SH-SY5Y (cell line): ENCODE data around the gene KCTD16.

ENCODE experiments used
- GATA2 ChIP-seq: IDR thresholded peaks from 2 replicates; pipeline ENCODE4 v1.6.1; 2011; ENCODE audit warnings: mild to moderate bottlenecking, low read depth, low read length
- GATA3 ChIP-seq: IDR thresholded peaks from 2 replicates; pipeline ENCODE4 v1.6.1; 2011; ENCODE audit warnings: low read depth, mild to moderate bottlenecking, low read length, moderate library complexity

GRCh38 chr5:144139586-144139985, 31.1 kb upstream of the KCTD16 start:
- TF ChIP-seq GATA2 (no peak), GATA3 (no peak)
